ENCODE data around the gene ELOVL3. TPM values are rescaled to one million over a fixed set of nuclear protein-coding genes. Genes with fewer than 3 reads are reported as not detected.

The ELOVL3 gene
- total and polyA plus RNA-seq, 12 donors: 0.35 to 26.3 (median 0.93) TPM; not detected in 2

DNA sequence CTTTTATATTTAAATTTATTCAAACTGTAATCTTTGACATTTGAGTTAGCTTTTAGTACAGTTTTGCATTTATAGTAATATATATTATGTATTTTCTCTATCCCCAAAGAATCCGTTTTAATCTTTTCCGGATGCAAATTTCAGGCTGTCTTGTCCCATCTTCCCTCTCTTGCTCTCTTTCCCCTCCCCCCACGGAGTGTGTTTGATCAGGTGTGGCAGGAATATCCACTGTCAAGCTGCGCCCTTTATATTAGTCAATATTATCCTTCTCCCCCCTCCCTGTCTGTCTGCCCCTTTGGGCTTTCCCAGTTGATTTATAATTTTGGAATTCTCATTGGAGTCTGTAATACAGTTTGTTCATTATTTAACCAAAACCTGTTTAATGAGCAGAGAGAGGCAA lies 38.3 kb downstream of the ELOVL3 start:
- H3K27ac ChIP-seq: no peak overlapping the region
- no peak for DNase-seq
- WGBS, 4 donors: 89 to 96% (median 94%) methylated on average over 4 of the region's 4 CpGs
- H3K9me3 ChIP-seq (replicated peaks in 1 of 3): no peaks in the 10 kb centered on the region
- H3K4me3 ChIP-seq: no peak overlapping the region
- peaks cover 30 to 50% of the 10 kb centered on the region in 2 donors for H3K4me1 ChIP-seq (replicated peaks in 1 of 2)
- H3K36me3 ChIP-seq (replicated peaks in 1 of 2): peaks cover 0 to 32% of the 10 kb centered on the region in 2 donors
- intact Hi-C loops (cut with DNase I): no loop called here
- TF ChIP-seq, protein P1, sequence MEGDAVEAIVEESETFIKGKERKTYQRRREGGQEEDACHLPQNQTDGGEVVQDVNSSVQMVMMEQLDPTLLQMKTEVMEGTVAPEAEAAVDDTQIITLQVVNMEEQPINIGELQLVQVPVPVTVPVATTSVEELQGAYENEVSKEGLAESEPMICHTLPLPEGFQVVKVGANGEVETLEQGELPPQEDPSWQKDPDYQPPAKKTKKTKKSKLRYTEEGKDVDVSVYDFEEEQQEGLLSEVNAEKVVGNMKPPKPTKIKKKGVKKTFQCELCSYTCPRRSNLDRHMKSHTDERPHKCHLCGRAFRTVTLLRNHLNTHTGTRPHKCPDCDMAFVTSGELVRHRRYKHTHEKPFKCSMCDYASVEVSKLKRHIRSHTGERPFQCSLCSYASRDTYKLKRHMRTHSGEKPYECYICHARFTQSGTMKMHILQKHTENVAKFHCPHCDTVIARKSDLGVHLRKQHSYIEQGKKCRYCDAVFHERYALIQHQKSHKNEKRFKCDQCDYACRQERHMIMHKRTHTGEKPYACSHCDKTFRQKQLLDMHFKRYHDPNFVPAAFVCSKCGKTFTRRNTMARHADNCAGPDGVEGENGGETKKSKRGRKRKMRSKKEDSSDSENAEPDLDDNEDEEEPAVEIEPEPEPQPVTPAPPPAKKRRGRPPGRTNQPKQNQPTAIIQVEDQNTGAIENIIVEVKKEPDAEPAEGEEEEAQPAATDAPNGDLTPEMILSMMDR (IDR thresholded peaks at IDR 0.05): no peak
- TF ChIP-seq POLR2A (IDR thresholded peaks at IDR 0.05): no peak
- no peaks in the 10 kb centered on the region for H3K27me3 ChIP-seq

- H3K9me3 ChIP-seq (replicated peaks in 1 of 3): no peaks in the 10 kb centered on the region
- no peak overlapping the region for H3K4me3 ChIP-seq
- 96 to 97% (median 97%) methylated on average over 3 of the region's 3 CpGs for WGBS, 4 donors
- H3K27me3 ChIP-seq: no peaks in the 10 kb centered on the region
- TF ChIP-seq, protein P1 (IDR thresholded peaks at IDR 0.05): no peak
- no peak for TF ChIP-seq POLR2A (IDR thresholded peaks at IDR 0.05)
- intact Hi-C loops (cut with DNase I): no loop called here
- peak overlapping the region in 1 of 5 donors; percentile 28 for H3K27ac ChIP-seq
- peaks cover 30 to 52% of the 10 kb centered on the region in 2 donors for H3K4me1 ChIP-seq (replicated peaks in 1 of 2)
- DNase-seq: no peak
- H3K36me3 ChIP-seq (replicated peaks in 1 of 2): peaks cover 0 to 9% of the 10 kb centered on the region in 2 donors
Observed at GRCh38 chr10:102266670-102267069, 40.6 kb downstream of the ELOVL3 start.

DNA sequence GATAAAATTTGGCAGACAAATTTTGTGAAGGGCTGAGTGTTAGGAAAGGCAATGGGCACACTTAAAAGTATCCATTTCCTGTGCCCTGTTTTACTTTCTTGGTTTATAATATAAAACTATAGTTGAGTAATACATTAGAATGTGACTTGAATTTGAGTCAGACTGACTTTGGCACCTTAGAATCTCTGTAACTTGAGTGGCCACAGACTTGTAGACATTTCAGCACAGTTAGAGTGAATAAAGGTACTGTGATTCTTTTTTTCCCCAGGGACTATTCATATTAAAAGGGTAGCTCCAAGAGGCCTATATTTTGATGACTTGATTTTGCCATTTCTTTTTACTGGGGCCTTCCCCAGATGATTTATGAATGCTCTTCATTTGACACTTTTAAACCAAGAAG lies 41.6 kb downstream of the ELOVL3 start:
- H3K36me3 ChIP-seq (replicated peaks in 1 of 2): no peaks in the 10 kb centered on the region
- TF ChIP-seq, protein P1 (IDR thresholded peaks at IDR 0.05): no peak
- TF ChIP-seq POLR2A (IDR thresholded peaks at IDR 0.05): no peak
- peaks cover 27 to 42% of the 10 kb centered on the region in 2 donors for H3K4me1 ChIP-seq (replicated peaks in 1 of 2)
- no peaks in the 10 kb centered on the region for H3K27me3 ChIP-seq
- H3K4me3 ChIP-seq: no peak overlapping the region
- peak overlapping the region in 2 of 5 donors; percentile 11 to 28 for H3K27ac ChIP-seq
- intact Hi-C loops (cut with DNase I): no loop called here
- H3K9me3 ChIP-seq (replicated peaks in 1 of 3): no peaks in the 10 kb centered on the region
- DNase-seq: no peak

GRCh38 chr10:102268375-102268888 lies 42.3 kb downstream of the ELOVL3 start:
- peak overlapping the region in 1 of 5 donors; percentile 28 for H3K27ac ChIP-seq
- intact Hi-C loops (cut with DNase I): no loop called here

More at GRCh38 chr10:102268375-102268888, 42.3 kb downstream of the ELOVL3 start:
- Histone ChIP-seq H3K27me3 (no peaks in the 10 kb centered on the region), H3K4me1 (replicated peaks in 1 of 2) (peaks cover 20 to 37% of the 10 kb centered on the region in 2 donors), H3K9me3 (replicated peaks in 1 of 3) (no peaks in the 10 kb centered on the region), H3K4me3 (no peak overlapping the region), H3K36me3 (replicated peaks in 1 of 2) (no peaks in the 10 kb centered on the region)
- TF ChIP-seq, protein P1 (IDR thresholded peaks at IDR 0.05): no peak
- TF ChIP-seq POLR2A (IDR thresholded peaks at IDR 0.05): no peak
- DNase-seq: no peak

Measured in adrenal gland (tissue), 12 donors.